ENCODE measurements around the gene CDH4. TPM values are rescaled to one million over a fixed set of nuclear protein-coding genes. Genes with fewer than 3 reads are reported as not detected.

CDH4 gene
- total RNA-seq, 4 donors from 2014 or later: not detected

DNA sequence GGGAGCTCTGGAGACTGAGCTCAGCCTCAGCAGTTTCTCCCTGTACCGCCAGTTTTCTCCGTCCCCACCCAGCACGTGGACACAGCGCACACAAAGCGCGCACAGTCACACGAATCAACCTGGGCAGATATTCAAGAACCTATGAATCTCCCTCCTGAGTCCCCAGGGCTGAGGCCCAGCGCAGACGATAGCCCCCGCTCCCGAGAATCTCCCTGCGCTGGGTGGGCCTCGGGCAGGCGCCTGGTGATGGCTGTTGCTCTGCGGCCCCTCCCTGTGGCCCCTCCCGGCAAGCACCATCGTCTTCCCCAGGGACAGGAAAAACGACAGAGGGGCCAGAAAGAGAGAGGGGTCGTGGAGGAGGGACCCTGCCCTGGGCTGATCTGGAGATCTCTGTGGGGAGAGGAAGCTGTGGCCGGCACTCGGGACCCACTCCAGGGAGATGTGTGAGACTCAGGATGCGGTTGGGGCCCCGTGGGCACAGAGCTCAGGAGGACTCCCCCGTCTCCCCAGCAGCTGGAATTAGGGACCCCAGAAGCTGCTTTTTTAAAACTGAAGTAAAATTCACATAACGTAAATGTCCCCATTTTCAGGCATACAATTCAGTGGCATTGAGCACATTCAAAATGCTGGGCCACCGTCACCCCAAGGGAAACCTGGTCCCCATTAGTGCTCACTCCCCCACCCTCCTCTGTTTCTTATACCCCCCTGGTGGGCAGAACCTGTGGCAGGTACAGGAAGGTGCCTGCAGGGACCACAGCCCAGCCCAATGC lies 482.9 kb downstream of the CDH4 start:
- DNase-seq: no peak
- Histone ChIP-seq H3K9me3 (no peaks in the 10 kb centered on the region), H3K36me3 (no peaks in the 10 kb centered on the region), H3K4me1 (no peaks in the 10 kb centered on the region), H3K27me3 (no peaks in the 10 kb centered on the region), H3K4me3 (no peak overlapping the region), H3K27ac (no peak overlapping the region)
- intact Hi-C loops (cut with DNase I; ENCODE audit: low total_unique reads) (no loop called here), in situ Hi-C loops (cut with MboI; ENCODE audit: low pct_ligation_motif_present in 1 of 4, low pct_unique_long_range_greater_than_20kb in 1 of 4, low sequenced_read_pairs in 3 of 4) (no loop called here)
- 64% methylated on average over 26 of the region's 26 CpGs; no CpG with 5 or more reads in 1 of the 2 donors for WGBS, 2 donors (ENCODE audit: low coverage in 1 of 2)
- TF ChIP-seq EP300 (IDR thresholded peaks at IDR 0.05; ENCODE audit: low read depth) (no peak), CTCF (IDR thresholded peaks at IDR 0.05) (no peak), POLR2AphosphoS5 (IDR thresholded peaks at IDR 0.05) (no peak), POLR2A (IDR thresholded peaks at IDR 0.05) (no peak)

GRCh38 chr20:61735503-61735785 lies 483.4 kb downstream of the CDH4 start:
- Histone ChIP-seq H3K4me1 (no peaks in the 10 kb centered on the region), H3K36me3 (no peaks in the 10 kb centered on the region), H3K4me3 (no peak overlapping the region), H3K27me3 (no peaks in the 10 kb centered on the region), H3K27ac (no peak overlapping the region), H3K9me3 (no peaks in the 10 kb centered on the region)
- in situ Hi-C loops (cut with MboI; ENCODE audit: low pct_ligation_motif_present in 1 of 4, low pct_unique_long_range_greater_than_20kb in 1 of 4, low sequenced_read_pairs in 3 of 4): no loop called here
- no peak for TF ChIP-seq CTCF (IDR thresholded peaks at IDR 0.05)
- TF ChIP-seq POLR2A (IDR thresholded peaks at IDR 0.05): no peak
- no peak for TF ChIP-seq EP300 (IDR thresholded peaks at IDR 0.05; ENCODE audit: low read depth)
- no peak for TF ChIP-seq POLR2AphosphoS5 (IDR thresholded peaks at IDR 0.05)
- WGBS, 2 donors (ENCODE audit: low coverage in 1 of 2): 76 to 100% methylated on average over 1 to 9 of the region's 11 CpGs
- intact Hi-C loops (cut with DNase I; ENCODE audit: low total_unique reads): no loop called here
- no peak for DNase-seq

GRCh38 chr20:61736001-61736635 lies 484.1 kb downstream of the CDH4 start:
- in situ Hi-C loops (cut with MboI; ENCODE audit: low pct_ligation_motif_present in 1 of 4, low pct_unique_long_range_greater_than_20kb in 1 of 4, low sequenced_read_pairs in 3 of 4): no loop called here
- H3K27ac ChIP-seq: no peak overlapping the region
- no peaks in the 10 kb centered on the region for H3K27me3 ChIP-seq
- H3K36me3 ChIP-seq: no peaks in the 10 kb centered on the region
- WGBS, 2 donors (ENCODE audit: low coverage in 1 of 2): 60% methylated on average over 9 of the region's 10 CpGs; no CpG with 5 or more reads in 1 of the 2 donors
- TF ChIP-seq POLR2A (IDR thresholded peaks at IDR 0.05) (no peak), POLR2AphosphoS5 (IDR thresholded peaks at IDR 0.05) (no peak), EP300 (IDR thresholded peaks at IDR 0.05; ENCODE audit: low read depth) (no peak), CTCF (IDR thresholded peaks at IDR 0.05) (no peak)
- no peak overlapping the region for H3K4me3 ChIP-seq
- no peaks in the 10 kb centered on the region for H3K4me1 ChIP-seq
- intact Hi-C loops (cut with DNase I; ENCODE audit: low total_unique reads): no loop called here
- no peak for DNase-seq
- no peaks in the 10 kb centered on the region for H3K9me3 ChIP-seq

DNA sequence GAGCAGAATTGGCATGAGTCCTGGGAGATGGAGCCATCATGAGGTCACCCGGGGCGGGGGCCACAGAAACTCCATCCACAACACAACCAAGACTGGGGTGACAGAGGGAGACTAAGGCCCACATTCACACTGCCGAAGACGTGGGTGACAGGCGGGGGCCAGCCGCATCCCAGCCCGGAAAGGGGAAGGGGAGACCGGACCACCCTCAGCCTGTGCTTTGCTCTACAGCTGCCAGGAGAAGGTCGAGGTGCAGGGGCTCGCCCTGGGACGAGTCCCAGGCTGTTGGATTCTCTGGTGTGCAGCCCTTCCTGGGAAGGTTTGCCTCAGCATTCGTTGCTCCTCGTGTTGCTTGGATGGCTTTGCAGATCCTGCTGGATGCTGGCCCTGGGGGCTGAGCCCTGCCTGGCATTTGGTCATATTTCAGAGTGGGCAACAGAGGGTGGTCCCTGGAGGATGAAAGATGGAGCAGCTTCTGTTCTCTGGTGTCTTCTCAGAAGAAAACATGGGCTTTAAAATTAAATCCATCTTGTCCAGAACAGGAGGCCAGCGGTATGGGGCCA lies 484.8 kb downstream of the CDH4 start:
- Histone ChIP-seq H3K9me3 (no peaks in the 10 kb centered on the region), H3K4me3 (no peak overlapping the region), H3K4me1 (no peaks in the 10 kb centered on the region), H3K27ac (no peak overlapping the region), H3K36me3 (no peaks in the 10 kb centered on the region), H3K27me3 (no peaks in the 10 kb centered on the region)
- no peak for DNase-seq
- intact Hi-C loops (cut with DNase I; ENCODE audit: low total_unique reads): no loop called here
- in situ Hi-C loops (cut with MboI; ENCODE audit: low pct_ligation_motif_present in 1 of 4, low pct_unique_long_range_greater_than_20kb in 1 of 4, low sequenced_read_pairs in 3 of 4): no loop called here
- 62 to 100% methylated on average over 1 to 13 of the region's 14 CpGs for WGBS, 2 donors (ENCODE audit: low coverage in 1 of 2)
- TF ChIP-seq POLR2AphosphoS5 (IDR thresholded peaks at IDR 0.05): no peak
- no peak for TF ChIP-seq POLR2A (IDR thresholded peaks at IDR 0.05)
- no peak for TF ChIP-seq EP300 (IDR thresholded peaks at IDR 0.05; ENCODE audit: low read depth)
- TF ChIP-seq CTCF (IDR thresholded peaks at IDR 0.05): no peak
